Measurements from ENCODE around the gene RRAS. TPM values are rescaled to one million over a fixed set of nuclear protein-coding genes. Genes with fewer than 3 reads are reported as not detected.

Gene RRAS
- total RNA-seq, 1 donor from 2014 or later, result 3.9 TPM

DNA sequence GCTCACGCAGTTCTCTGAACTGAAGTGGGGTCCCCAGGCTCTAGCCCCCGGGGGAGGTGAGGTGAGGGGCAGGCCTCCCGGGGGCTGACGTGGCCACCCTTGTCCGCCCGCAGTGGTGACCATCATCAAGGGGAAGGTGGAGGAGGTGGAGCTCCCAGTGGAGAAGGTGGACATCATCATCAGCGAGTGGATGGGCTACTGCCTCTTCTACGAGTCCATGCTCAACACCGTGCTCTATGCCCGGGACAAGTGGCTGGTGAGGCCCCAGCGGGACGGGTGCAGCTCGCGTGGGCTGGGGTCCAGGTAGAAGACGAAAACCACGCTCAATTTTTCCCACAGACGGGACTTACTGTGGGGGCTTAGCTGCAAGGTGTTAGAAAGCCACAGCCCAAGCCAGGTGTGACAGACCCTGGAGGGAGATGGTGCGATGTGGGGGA lies 43.9 kb upstream of the RRAS start:
- Mint-ChIP-seq H3K4me3 (ENCODE audit: low read depth) (no peak overlapping the region), H3K4me1 (ENCODE audit: low read depth) (peaks cover 11% of the 10 kb centered on the region), H3K27ac (no peak overlapping the region), H3K9me3 (ENCODE audit: low read depth) (no peaks in the 10 kb centered on the region), H3K36me3 (ENCODE audit: insufficient read depth) (peaks cover 25% of the 10 kb centered on the region), H3K27me3 (no peaks in the 10 kb centered on the region)
- no peak for DNase-seq (ENCODE audit: low spot score, unreplicated experiment)
- TF ChIP-seq, protein P1, sequence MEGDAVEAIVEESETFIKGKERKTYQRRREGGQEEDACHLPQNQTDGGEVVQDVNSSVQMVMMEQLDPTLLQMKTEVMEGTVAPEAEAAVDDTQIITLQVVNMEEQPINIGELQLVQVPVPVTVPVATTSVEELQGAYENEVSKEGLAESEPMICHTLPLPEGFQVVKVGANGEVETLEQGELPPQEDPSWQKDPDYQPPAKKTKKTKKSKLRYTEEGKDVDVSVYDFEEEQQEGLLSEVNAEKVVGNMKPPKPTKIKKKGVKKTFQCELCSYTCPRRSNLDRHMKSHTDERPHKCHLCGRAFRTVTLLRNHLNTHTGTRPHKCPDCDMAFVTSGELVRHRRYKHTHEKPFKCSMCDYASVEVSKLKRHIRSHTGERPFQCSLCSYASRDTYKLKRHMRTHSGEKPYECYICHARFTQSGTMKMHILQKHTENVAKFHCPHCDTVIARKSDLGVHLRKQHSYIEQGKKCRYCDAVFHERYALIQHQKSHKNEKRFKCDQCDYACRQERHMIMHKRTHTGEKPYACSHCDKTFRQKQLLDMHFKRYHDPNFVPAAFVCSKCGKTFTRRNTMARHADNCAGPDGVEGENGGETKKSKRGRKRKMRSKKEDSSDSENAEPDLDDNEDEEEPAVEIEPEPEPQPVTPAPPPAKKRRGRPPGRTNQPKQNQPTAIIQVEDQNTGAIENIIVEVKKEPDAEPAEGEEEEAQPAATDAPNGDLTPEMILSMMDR (IDR thresholded peaks at IDR 0.05; ENCODE audit: unreplicated experiment), result no peak

GRCh38 chr19:49682274-49682673 lies 42.3 kb upstream of the RRAS start:
- Mint-ChIP-seq H3K9me3 (ENCODE audit: low read depth) (no peaks in the 10 kb centered on the region), H3K4me3 (ENCODE audit: low read depth) (no peak overlapping the region), H3K27me3 (no peaks in the 10 kb centered on the region), H3K27ac (no peak overlapping the region), H3K4me1 (ENCODE audit: low read depth) (peaks cover 17% of the 10 kb centered on the region), H3K36me3 (ENCODE audit: insufficient read depth) (peaks cover 24% of the 10 kb centered on the region)
- TF ChIP-seq, protein P1 (IDR thresholded peaks at IDR 0.05; ENCODE audit: unreplicated experiment), result no peak
- DNase-seq (ENCODE audit: low spot score, unreplicated experiment), result no peak

- DNase-seq (ENCODE audit: low spot score, unreplicated experiment), result no peak
- peaks cover 17% of the 10 kb centered on the region for H3K4me1 Mint-ChIP-seq (ENCODE audit: low read depth)
- no peaks in the 10 kb centered on the region for H3K27me3 Mint-ChIP-seq
- TF ChIP-seq, protein P1 (IDR thresholded peaks at IDR 0.05; ENCODE audit: unreplicated experiment), result no peak
- no peak overlapping the region for H3K27ac Mint-ChIP-seq
- H3K9me3 Mint-ChIP-seq (ENCODE audit: low read depth), result no peaks in the 10 kb centered on the region
- peaks cover 22% of the 10 kb centered on the region for H3K36me3 Mint-ChIP-seq (ENCODE audit: insufficient read depth)
- H3K4me3 Mint-ChIP-seq (ENCODE audit: low read depth), result no peak overlapping the region
Measured at GRCh38 chr19:49681830-49682229, 41.9 kb upstream of the RRAS start.

DNA sequence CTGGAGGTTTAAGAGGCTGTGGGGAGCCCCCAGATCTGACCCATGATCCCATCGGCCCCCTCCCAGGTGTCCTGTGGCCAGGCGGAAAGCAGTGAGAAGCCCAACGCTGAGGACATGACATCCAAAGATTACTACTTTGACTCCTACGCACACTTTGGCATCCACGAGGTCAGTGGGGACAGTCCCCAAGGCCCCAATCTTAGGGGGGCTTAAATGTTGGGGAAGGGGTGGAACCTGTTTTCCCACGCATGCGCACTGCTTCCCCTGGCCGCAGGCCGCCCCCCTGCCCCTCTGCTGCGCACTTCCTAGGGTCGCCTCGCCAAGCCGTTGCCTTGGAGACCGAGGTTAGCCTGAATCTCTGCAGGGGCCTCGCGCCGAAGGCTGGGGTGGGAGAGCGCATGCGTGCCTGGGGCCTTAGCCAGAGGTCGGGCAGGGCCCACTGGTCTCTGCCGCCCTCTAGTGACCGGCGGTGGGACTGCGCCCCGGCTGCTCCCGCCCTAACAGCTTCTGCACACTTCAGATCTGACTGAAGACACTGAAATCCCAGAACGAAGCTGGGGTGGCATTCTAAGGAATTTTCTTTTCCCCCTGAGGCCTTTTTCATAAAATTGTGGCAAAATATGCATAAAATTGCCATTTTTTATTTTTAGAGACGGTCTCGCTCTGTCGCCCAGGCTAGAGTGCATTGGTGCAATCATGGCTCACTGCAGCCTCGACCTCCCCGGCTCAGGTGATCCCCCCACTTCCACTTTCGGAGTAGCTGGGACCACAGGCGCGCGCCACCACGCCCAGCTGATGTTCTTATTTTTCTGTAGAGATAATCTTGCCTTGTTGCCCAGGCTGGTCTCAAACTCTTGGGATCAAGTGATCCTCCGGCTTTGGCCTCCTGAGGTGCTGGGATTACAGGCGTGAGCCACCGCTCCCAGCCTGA lies 40.7 kb upstream of the RRAS start:
- Mint-ChIP-seq H3K4me3 (ENCODE audit: low read depth) (no peak overlapping the region), H3K27ac (peak overlapping the region; percentile 83), H3K27me3 (no peaks in the 10 kb centered on the region)

DNA sequence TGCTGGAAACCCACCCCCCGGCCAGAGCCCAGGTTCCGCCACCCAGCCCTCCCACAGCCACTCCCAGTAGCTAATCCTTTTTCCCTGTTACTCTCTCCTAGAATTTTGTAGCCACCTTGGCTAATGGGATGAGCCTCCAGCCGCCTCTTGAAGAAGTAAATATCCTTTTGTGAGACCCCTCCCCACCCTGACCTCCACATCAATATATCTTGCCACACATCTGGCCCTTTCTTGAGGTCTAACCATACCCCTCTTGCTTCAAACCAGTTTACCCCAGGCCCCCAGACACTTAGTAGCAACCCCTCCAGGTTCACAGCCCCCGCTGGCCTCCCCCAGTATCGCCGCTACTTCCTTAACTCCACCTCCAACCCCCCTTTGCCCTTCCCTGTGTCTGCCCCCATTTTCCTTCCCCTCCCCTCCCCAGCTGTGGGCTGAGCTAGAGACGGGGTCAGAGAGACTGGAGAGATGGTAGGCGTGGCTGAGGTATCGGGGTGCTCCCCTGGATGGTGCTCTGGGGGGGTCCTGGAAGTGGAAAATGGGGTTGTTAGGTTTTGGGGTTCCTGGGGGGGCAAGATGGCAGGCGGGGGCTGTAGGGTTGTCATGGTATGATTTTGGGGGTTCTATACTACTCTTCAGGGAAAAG lies 39.9 kb upstream of the RRAS start:
- no peak for DNase-seq (ENCODE audit: low spot score, unreplicated experiment)
- Mint-ChIP-seq H3K27me3 (no peaks in the 10 kb centered on the region), H3K4me1 (ENCODE audit: low read depth) (peaks cover 17% of the 10 kb centered on the region), H3K27ac (peak overlapping the region; percentile 93), H3K9me3 (ENCODE audit: low read depth) (no peaks in the 10 kb centered on the region), H3K36me3 (ENCODE audit: insufficient read depth) (peaks cover 17% of the 10 kb centered on the region), H3K4me3 (ENCODE audit: low read depth) (peak overlapping the region; percentile 97)
- TF ChIP-seq, protein P1 (IDR thresholded peaks at IDR 0.05; ENCODE audit: unreplicated experiment), result no peak

More for the DNA sequence above, 40.7 kb upstream of the RRAS start:
- Mint-ChIP-seq H3K9me3 (ENCODE audit: low read depth) (no peaks in the 10 kb centered on the region), H3K4me1 (ENCODE audit: low read depth) (peaks cover 17% of the 10 kb centered on the region), H3K36me3 (ENCODE audit: insufficient read depth) (peaks cover 21% of the 10 kb centered on the region)
- peak; percentile 96 for DNase-seq (ENCODE audit: low spot score, unreplicated experiment)
- TF ChIP-seq, protein P1 (IDR thresholded peaks at IDR 0.05; ENCODE audit: unreplicated experiment), result peak; percentile 98
